H1 (cell line): Measurements from ENCODE around the gene ADGRL3. TPM values are rescaled to one million over a fixed set of nuclear protein-coding genes. Genes with fewer than 3 reads are reported as not detected.
A peak's percentile ranks its signal among the peaks of the same experiment; 100 is the strongest.

ENCODE experiments used
- CBX5 ChIP-seq: fragments of 300-800, 300-1000 bp; sonication (generic); IDR thresholded peaks from 2 replicates; pipeline ENCODE4 v1.7.1; 2016; ENCODE audit warnings: antibody characterized with exemption, low read length, low read depth
- CBX8 ChIP-seq: fragments of 300-800, 300-1000 bp; sonication (generic); IDR thresholded peaks from 2 replicates; pipeline ENCODE4 v1.7.1; 2016; ENCODE audit warnings: low read depth, low read length, borderline replicate concordance
- CHD2 ChIP-seq: IDR thresholded peaks from 2 replicates; pipeline ENCODE4 v1.6.1; 2012; ENCODE audit warnings: low read length, improper control_type of control experiment
- CHD7 ChIP-seq: fragments of 300-600 bp; sonication (generic); IDR thresholded peaks from 2 replicates; pipeline ENCODE4 v1.7.1; 2012; ENCODE audit warnings: low read length, moderate library complexity, mild to moderate bottlenecking, inconsistent platforms; ENCODE audit not compliant: insufficient replicate concordance
- FOSL1 ChIP-seq: IDR thresholded peaks from 2 replicates; pipeline ENCODE4 v1.6.1; 2011; ENCODE audit warnings: mild to moderate bottlenecking, low read depth, low read length, moderate library complexity; ENCODE audit not compliant: insufficient read depth
- NANOG ChIP-seq: IDR thresholded peaks from 2 replicates; pipeline ENCODE4 v1.6.1; 2011; ENCODE audit warnings: low read length, low read depth, mild to moderate bottlenecking, inconsistent platforms; ENCODE audit not compliant: insufficient read depth, poor library complexity, severe bottlenecking
- POLR2AphosphoS5 ChIP-seq: IDR thresholded peaks from 2 replicates; pipeline ENCODE4 v1.6.1; 2011; ENCODE audit warnings: low read depth, low read length
- RAD21 ChIP-seq, 2 experiments: IDR thresholded peaks in 1 of 2; conservative IDR thresholded peaks in 1 of 2; 2 replicates each; pipeline ENCODE4 v1.6.1; 2011; ENCODE audit warnings: low read depth in 2 of 2, low read length in 2 of 2, improper control_type of control experiment in 1 of 2, inconsistent platforms in 1 of 2, mild to moderate bottlenecking in 1 of 2, moderate library complexity in 1 of 2
- SIX5 ChIP-seq: IDR thresholded peaks from 2 replicates; pipeline ENCODE4 v1.6.1; 2011; ENCODE audit warnings: mild to moderate bottlenecking, low read depth, low read length
- TAF7 ChIP-seq: optimal IDR thresholded peaks from 2 replicates; pipeline ENCODE3; 2011; ENCODE audit warnings: low read depth, mild to moderate bottlenecking, inconsistent platforms, low read length, moderate library complexity, borderline replicate concordance
- polyA plus RNA-seq, 7 experiments: library from polyadenylated mRNA; depleted of rRNA in 3 of 7; stranded (reverse) in 5 of 7; unstranded in 2 of 7; fragments of >200 nt in 5 of 7; fragments of 200-250 nt in 2 of 7; gene quantifications; 1 replicate in 5 of 7; 2 replicates in 1 of 7; 4 replicates in 1 of 7; pipeline versions ENCODE4 v1.2.1 to v1.2.3, GENCODE V29; 2011 to 2013; ENCODE audit warnings: missing spikeins in 2 of 7, mixed read lengths in 2 of 7
- total RNA-seq: library from RNA; stranded (reverse); fragmentation: NEBNext Ultra II Directional; extraction: Animal tissue kit (Norgen Biotek cat#: 25700); gene quantifications from 2 replicates; pipeline ENCODE4 v1.2.1, GENCODE V29; 2021

Gene ADGRL3
- total and polyA plus RNA-seq, 2 of the 8 experiments (the other 6 are each of a cell fraction or from before 2014, with no cell fraction given): 6.6 to 13.0 TPM

GRCh38 chr4:61741327-61742096 lies 541.4 kb downstream of the ADGRL3 start (continued):
- TF ChIP-seq CBX5 (no peak), TAF7 (peak; percentile 36), CHD7 (no peak), CHD2 (no peak), FOSL1 (no peak), CBX8 (no peak), POLR2AphosphoS5 (peak; percentile 25; the same call in 1 of the 2 replicates), NANOG (no peak), RAD21 (IDR thresholded peaks at IDR 0.05 in 1 of 2, conservative IDR thresholded peaks at IDR 0.05 in 1 of 2; ENCODE audit: low read depth in 2 of 2, low read length in 2 of 2) (peak; percentile 43 to 44; a peak in 3 of 4 replicates), SIX5 (no peak)
